ENCODE results near the gene OLFM4.

DNA sequence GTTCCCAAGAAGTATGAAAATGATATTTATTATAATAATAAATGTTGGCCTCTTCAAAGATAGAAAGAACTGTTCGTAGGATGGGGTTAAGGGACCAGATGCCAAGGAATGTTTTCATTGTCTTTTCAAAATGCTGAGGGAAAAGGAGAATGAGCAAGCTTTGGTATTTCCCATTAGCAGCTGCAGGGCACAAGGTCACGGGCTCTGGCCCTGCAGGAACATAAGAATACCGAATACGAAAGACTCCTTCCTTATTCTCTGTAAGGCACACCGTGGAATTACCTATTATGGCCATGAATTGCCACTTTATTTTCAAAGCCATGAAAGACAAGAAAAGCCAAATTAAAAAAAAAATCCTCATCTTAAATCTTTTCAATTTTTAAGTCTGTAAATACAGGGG is 49.6 kb upstream of the OLFM4 start:
- TF ChIP-seq EZH2 (IDR thresholded peaks at IDR 0.05; ENCODE audit: insufficient read depth, low read length), result no peak
- TF ChIP-seq, protein P1, sequence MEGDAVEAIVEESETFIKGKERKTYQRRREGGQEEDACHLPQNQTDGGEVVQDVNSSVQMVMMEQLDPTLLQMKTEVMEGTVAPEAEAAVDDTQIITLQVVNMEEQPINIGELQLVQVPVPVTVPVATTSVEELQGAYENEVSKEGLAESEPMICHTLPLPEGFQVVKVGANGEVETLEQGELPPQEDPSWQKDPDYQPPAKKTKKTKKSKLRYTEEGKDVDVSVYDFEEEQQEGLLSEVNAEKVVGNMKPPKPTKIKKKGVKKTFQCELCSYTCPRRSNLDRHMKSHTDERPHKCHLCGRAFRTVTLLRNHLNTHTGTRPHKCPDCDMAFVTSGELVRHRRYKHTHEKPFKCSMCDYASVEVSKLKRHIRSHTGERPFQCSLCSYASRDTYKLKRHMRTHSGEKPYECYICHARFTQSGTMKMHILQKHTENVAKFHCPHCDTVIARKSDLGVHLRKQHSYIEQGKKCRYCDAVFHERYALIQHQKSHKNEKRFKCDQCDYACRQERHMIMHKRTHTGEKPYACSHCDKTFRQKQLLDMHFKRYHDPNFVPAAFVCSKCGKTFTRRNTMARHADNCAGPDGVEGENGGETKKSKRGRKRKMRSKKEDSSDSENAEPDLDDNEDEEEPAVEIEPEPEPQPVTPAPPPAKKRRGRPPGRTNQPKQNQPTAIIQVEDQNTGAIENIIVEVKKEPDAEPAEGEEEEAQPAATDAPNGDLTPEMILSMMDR (IDR thresholded peaks at IDR 0.05; ENCODE audit: insufficient read depth, low read depth, low read length), result no peak
